C1 segment of cervical spinal cord (tissue), 14 donors: ENCODE measurements around the gene FAM90A26.
"Not testable (repeated sequence)": the region's sequence is repeated elsewhere in the genome, so short reads cannot be mapped to it uniquely, and the experiment has no call there.

Source experiments
- DNase-seq, 14 donors: peaks; one replicate each; lab custom pipeline; 2025; lab: John Stamatoyannopoulos, UW

Gene FAM90A26, protein sequence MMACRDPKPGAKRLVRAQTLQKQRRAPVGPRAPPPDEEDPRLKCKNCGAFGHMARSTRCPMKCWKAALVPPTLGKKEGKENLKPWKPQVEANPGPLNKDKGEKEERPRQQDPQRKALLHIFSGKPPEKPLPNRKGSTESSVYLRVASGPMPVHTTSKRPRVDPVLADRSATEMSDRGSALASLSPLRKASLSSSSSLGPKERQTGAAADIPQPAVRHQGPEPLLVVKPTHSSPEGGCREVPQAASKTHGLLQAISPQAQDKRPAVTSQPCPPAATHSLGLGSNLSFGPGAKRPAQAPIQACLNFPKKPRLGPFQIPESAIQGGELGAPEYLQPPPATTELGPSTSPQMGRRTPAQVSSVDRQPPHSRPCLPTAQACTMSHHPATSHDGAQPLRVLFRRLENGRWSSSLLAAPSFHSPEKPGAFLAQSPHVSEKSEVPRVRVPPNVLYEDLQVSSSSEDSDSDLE

DNA sequence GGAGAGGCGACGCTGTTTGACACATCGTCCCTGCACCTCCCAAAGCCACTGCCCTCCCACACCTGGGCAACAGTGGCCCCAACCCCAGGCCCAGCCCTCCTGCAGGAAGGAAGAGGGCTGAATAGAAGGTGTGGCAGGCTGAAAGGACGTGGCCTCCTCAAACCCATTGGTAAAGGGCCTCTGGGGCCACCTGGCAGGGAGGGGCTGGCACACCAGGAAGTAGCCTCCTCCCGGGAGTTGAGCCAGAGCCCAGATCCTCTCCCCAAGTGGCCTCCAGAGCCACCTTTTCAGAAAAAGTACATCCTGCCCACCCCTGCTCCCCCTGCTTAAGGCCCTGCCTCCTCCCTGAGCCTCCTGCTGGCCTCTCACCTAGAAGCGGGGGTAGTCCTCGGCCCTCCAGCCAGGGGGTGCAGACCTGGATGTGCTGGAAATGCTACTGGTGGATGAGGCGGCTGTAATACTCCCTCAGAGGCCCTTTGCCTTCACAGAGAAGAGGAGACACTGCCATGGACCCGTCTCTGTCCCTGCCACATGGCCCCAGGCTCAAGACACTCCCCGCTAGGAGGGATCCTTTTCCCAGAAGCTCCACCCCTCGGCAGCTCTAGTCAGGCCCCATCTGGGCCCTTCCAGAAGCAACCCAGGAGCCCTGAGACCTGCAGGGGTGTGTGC is at the start of gene FAM90A26:
Gene FAM90A26, plus strand, starts transcription at position 619 of the 669 bp plus-strand sequence. CDS start 2,764 bp downstream, outside the sequence.
- not testable (repeated sequence) for DNase-seq

DNA sequence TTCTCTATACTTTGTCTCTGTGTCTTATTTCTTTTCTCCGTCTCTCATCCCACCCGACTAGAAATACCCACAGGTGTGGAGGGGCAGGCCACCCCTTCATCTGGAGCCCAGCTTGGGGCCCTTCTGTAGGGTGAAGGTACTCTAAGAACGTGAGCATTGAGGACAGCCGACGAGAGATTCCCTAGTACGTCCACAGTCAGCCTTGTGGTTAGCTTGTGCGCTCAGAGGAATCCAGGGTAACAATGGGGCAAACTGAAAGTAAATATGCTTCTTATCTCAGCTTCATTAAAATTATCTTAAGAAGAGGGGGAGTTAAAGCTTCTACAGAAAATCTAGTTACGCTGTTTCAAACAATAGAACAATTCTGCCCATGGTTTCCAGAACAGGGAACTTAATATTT is 47.5 kb upstream of the FAM90A26 start:
- not testable (repeated sequence) for DNase-seq

DNA sequence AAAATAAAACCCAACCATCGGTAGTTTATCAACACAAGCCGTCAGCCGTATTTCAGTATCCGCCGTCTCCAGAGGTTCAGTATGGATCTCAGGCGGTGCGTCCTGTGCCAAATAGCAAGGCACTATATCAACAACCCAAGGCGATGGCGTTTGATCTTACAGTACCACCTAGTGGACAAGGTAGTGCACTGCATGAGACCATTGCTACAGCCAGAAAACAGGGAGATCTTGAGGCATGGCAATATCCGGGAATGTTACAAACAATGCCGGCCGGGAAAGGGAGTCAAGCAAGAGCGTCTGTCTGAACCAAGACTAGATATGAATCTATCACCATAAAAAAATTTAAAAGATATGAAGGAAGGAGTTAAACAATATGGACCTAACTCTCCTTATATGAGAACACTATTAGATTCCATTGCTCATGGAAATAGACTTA is 46.6 kb upstream of the FAM90A26 start:
- DNase-seq = peak in 7 of 14 donors; percentile 3 to 38 (median 13)

DNA sequence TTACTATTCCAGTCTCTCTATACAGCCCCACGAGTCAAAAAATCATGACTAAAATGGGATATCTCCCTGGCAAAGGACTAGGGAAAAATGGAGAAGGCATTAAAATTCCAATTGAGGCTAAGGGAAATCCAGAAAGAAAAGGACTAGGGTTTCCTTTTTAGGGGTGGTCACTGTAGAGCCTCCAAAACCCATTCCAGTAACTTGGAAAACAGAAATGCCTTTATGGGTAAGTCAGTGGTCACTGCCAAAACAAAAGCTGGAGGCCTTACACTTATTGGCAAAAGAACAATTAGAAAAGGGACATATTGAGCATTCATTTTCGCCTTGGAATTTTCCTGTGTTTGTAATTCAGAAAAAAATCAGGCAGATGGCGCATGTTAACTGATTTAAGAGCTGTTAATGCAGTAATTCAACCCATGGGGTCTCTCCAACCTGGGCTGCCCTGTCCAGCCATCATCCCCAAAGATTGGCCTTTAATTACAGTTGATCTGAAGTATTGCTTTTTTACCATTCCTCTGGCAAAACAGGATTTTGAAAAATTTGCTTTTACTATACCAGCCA is 44.5 kb upstream of the FAM90A26 start:
- not testable (repeated sequence) for DNase-seq

DNA sequence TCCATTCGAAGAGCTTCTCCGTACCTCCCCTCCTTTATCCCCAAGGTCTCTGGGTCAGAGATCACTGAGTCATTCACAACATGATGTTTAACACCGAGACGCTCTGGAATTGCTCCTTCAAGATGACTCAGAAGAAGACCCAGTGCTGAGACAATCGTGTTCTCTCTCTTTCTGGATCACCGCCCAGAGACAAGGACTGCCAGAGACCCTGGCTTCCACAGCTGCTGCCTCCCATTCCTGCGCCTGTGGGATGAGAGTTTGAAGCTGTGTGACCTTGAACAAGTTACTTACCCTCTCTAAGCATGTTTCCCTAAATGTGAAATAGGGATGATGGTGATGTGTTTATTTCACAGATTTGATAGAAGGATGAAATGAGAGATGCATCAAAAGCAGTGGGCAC is 38.8 kb upstream of the FAM90A26 start:
- DNase-seq = peak in 1 of 14 donors; percentile 16

DNA sequence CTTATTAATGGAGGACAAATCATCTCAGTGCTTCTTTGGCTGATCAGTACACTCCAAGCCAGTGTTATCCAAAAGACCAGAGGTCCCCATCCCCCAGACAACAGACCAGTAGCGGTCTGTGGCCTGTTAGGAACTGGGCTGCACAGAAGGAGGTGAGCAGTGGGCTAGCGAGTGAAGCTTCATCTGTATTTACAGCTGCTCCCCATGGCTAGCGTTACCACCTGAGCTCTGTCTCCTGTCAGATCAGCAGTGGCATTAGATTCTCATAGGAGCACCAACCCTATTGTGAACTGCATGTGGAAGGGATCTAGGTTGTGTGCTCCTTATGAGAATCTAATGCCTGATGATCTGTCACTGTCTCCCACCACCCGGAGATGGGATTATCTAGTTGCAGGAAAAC is 37.4 kb upstream of the FAM90A26 start:
- not testable (repeated sequence) for DNase-seq

DNA sequence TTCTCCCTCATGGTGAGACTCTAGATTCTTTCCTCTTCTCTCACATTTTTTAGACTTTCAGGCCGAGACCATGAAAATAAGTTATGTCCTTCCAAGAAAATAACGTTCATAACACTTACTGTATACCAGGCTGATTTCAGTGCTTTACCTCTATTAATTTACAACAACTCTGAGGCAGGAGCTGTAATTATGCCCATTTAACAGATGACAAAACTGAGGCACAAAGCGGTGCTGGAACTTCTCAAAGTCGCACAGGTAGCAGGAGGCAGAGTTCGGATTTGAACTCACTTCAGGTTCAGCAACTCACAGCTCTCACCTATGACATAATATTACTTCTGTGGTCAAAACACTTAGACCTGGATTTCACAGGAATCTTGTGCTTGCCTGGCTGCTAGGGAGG is 36.2 kb upstream of the FAM90A26 start:
- not testable (repeated sequence) for DNase-seq

DNA sequence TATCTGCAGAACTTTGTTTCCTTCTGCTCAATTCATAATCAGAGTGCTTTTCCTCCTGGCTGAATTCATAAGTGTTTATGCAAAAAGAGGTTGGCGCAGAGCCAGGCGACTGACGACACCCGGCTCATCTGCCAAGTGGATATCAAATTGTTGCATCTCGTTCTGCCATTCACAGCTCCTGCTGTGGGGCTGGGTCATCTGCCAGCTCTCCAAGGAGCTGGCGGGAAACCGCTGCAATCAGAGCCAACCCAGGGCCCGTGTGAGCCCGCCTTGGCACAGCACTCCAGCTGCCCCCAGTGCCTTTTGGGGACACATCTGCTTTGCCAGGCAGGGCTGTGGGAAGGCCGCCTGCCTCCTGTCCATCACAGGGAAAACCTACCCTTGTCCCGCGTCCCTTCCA is 35.7 kb upstream of the FAM90A26 start:
- DNase-seq = peak in 10 of 14 donors; percentile 8 to 77 (median 22)

DNA sequence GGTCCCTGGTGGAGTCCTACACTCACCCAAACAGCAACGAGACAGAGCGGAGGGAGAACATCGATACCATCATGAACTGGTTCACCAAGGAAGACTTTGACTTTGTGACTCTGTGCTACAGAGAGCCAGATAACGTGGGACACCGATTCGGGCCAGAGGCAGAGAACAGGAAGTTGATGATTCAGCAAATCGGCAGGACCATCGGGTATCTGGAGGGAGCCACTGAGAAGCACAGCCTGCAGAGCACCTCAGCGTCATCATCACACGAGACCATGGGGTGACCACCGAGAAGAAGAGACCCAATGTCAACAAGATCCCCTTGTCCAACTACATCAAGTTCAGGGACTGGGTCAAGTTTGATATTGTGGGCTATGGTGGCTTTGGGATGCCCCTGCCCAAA is 29.2 kb upstream of the FAM90A26 start:
- DNase-seq = not testable (repeated sequence)

DNA sequence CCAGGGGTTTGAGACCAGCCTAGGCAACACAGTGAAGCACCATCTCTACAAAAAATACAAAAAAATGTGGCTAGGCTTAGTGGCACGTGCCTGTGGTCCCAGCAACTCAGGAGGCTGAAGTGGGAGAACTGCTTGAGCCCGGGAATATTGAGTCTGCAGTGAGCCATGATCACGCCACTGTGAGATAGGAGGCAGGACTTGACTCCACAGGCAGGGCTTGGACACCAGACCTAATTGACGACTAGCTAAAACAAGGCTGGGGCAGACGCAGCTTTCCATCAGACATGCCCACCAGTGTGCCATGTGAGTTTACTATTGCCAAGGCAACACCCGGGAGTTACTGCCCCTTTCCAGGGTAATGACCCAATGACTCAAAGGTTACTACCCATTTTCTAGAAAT is 27.4 kb upstream of the FAM90A26 start:
- DNase-seq = not testable (repeated sequence)

DNA sequence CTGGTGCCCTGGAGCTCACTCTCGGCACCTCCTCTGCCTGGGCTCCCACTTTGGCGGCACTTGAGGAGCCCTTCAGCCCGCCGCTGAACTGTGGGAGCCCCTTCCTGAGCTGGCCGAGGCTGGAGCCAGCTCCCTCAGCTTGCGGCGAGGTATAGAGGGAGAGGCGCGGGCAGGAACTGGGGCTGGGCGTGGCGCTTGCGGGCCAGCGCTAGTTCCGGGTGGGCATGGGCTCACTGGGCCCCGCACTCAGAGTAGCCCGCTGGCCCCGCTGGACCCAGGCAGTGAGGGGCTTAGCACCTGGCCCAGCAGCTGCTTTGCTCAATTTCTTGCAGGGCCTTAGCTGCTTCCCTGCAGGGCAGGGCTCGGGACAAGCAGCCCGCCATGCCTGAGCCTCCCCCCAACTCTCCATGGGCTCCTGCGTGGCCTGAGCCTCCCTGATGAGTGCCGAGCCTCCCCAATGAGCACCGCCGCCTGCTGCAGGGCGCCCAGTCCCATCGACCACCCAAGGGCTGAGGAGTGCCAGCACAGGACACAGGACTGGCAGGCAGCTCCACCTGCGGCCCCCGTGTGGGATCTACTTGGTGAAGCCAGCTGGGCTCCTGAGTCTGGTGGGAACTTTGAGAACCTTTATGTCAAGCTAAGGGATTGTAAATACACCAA is 26.7 kb upstream of the FAM90A26 start:
- DNase-seq = no peak

DNA sequence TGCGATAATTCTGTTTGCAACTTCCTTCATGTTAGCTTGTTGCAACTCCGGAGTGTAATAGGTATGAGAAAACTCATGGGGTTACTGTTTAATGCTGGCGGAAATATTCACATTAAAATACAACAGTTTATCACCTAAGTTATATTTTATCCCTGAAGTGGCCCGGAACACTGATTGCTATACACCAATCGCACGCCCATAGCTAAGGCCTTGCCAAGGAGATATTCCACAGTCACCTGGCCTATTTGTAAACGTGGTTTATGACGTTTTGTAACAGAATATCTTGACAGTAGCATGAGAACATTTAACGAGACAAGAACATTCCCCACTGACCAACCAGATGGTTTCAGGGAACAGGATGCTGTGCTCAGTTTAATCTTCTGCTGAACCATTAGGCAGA is 23.2 kb upstream of the FAM90A26 start:
- no peak for DNase-seq

DNA sequence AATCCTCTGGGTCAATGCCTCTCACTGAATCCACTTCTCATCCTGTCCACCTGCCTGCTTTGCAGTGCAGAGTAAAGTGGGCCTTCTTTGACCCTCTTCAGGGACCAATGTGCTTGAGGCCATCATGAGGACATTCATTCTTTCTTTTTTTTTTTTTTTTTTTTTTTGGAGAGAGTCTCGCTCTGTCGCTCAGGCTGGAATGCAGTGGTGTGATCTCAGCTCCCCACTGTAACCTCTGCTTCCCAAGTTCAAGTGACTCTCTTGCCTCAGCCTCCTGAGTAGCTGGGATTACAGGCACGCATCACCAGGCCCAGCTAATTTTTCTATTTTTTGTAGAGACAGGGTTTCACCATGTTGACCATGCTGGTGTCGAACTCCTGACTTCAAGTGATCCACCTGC is 22.8 kb upstream of the FAM90A26 start:
- not testable (repeated sequence) for DNase-seq

DNA sequence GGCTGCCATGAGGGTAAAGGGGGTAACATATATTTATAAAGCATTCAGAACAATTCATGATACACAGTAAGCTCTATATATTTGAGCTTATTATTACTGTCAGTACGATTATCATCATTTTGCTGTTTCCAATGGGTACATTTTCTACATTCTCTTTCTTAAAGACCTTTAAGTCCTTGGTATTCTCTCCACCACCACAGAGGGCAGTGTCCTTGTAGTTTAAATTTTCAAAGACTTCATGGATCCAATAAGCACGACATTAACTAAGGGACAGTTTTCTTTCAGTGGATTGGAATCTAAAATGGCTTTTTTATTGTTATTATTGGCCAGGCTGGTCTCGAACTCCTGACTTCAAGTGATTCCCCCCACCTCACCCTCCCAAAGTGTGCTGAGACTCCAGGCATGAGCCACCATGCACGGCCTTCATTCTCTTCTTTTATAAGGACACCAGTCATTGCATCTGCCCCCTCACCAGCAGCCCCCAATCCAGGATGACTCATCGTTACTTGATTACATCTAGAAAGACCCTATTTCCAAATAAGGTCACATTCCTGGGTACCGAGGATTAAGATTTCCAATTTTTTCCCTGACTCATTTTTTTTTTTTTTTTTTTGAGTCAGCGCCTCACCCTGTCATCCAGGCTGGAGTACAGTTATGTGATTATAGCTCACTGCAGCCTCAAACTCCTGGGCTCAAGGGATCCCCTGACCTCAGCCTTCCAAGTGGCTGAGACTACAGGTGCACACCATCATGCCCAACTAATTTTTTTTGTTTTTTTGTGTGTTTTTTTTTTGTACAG is 21.4 kb upstream of the FAM90A26 start:
- not testable (repeated sequence) for DNase-seq

DNA sequence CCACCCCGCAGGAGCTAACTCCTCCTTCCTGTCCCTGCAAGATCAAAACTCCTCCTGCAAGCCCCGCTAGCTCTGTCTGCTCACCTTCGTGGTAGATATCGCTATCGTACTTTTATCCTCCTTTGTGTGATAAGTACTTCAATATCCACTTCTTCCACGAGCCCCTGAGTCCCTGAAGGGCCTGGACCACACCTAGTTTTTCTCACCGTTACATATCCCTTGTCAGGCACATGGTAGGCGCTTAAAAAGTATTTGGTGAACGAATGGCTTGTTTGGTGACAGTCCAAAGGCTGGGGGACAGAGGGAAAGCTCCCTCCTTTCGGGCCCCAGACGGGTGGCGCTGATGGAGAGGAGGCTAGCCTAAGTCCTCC is 18.4 kb upstream of the FAM90A26 start:
- DNase-seq = not testable (repeated sequence)

DNA sequence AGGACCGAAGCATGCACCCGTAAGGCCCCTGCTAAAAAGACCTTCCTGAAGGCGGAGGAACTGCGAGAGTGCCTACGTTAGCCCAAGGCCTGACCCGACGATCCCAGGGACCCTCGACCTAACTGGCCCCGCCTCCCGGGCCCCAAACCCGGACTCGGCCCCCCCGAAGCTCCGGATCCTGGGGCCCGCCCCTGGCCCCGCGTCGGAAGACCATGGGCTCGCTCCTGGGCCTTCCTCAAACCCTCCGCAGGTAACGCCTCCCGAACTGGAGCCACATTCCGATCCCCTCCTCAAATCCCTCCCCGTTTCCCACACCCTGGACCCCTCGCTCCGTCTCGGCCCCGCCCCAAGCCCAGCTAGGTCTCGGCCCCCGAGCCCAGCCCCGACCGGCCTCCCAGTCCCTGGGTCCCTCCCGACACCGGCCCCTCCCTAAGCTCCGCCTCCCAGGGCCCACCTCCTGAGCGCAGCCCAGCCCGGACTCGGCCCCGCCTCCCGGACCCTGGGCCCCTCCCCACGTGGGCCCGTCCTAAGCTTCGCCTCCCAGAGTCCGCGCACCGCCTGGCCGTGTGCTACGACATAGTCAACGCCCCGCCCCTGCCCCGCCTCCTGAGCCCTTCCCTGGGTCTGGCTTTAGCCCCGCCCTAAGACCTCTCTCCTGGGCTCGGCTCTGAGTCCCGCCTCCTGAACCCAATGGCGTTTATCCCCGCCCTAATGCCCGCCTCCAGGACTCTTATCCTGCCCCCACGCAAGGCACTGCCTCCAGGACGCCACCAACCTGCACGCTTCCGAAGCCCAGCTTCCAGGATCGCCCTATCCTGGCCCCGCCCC is 17.8 kb upstream of the FAM90A26 start:
- peak; percentile 58 to 99 (median 96) for DNase-seq

DNA sequence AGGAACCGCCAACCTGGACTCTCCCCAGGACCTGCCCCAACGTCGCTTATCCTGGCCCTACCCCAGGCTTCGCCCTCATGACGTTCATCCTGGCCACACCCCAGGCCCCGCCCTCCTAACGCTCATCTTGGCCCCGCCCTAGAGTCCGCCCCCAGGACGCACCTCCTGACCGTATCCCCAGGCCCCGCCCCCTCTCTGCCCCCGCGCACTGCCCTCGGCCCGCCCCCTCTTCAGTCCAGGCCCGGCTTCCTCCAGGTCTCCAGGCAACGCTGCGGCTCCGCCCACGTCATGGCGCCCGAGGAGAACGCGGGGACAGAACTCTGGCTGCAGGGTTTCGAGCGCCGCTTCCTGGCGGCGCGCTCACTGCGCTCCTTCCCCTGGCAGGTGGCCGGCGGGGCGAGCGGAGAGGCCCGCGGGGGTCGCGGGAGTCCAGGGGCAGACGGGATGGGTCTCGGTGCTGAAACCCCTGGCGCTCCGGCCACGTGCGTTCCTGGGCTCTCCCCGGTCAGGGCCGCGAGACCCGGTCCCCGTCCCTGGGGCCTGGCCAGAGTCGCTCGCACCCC is 17.1 kb upstream of the FAM90A26 start:
- DNase-seq = peak; percentile 77 to 99 (median 97)

DNA sequence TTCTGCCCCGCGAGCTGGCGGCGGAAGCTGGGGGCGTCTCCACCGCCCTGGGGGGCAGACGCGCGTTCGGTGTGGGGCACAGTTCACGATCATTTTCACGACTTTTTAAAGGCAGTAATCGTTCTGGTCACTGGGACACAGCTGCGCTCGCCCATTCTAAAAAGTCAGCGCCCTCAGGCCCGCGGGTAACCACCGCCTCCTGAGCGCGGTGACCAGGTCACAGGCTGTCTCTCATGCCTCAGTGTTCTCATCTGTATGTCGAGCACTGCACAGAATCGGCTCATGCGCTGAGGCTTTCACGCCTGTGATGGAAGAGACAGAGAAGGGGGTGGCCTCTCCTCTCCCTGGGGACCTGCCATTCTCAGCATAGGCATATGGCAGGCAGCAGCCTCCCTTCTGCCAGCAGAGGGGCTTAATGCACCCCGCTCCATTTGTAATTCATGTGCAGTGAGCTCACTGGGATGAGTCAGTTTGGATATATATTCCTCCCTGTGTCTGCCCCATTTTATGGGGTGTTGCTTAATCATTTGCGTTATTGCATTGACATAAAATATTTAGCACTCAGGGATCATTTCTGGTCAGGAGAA is 16.5 kb upstream of the FAM90A26 start:
- peak in 2 of 14 donors; percentile 10 to 28 for DNase-seq
